HUES6 (cell line): ENCODE results near the gene MUC20.

Experiments used
- H3K27ac ChIP-seq: 2 replicates; pipeline ENCODE4 v1.7.0; 2013; ENCODE audit warnings: low read depth, mild to moderate bottlenecking, low read length, inconsistent platforms
- H3K27me3 ChIP-seq: 2 replicates; pipeline ENCODE4 v1.6.1; 2013; ENCODE audit warnings: low read length; ENCODE audit not compliant: control insufficient read depth, insufficient read depth
- H3K36me3 ChIP-seq: 2 replicates; pipeline ENCODE4 v1.6.1; 2013; ENCODE audit warnings: low read length; ENCODE audit not compliant: control insufficient read depth, insufficient read depth
- H3K4me1 ChIP-seq: 2 replicates; pipeline ENCODE4 v1.6.1; 2013; ENCODE audit warnings: low read length; ENCODE audit not compliant: control insufficient read depth, insufficient read depth
- H3K4me3 ChIP-seq: 2 replicates; pipeline ENCODE4 v1.5.1; 2013; ENCODE audit warnings: low read depth, low read length
- H3K9ac ChIP-seq: one replicate; pipeline ENCODE4 v1.6.1; 2013; ENCODE audit warnings: mild to moderate bottlenecking, low read length
- H3K9me3 ChIP-seq: 2 replicates; pipeline ENCODE4 v1.6.1; 2013; ENCODE audit warnings: low read depth, low read length; ENCODE audit not compliant: control insufficient read depth, insufficient read depth

The MUC20 gene

GRCh38 chr3:195762249-195762585 is 41.4 kb downstream of the MUC20 start:
- Histone ChIP-seq H3K27ac (no peak overlapping the region), H3K9me3 (no peaks in the 10 kb centered on the region; the same call in 1 of the 2 replicates), H3K4me1 (peaks cover 3% of the 10 kb centered on the region; the same call in 1 of the 2 replicates), H3K9ac (no peak overlapping the region), H3K4me3 (no peak overlapping the region), H3K27me3 (no peaks in the 10 kb centered on the region), H3K36me3 (no peaks in the 10 kb centered on the region)

GRCh38 chr3:195762611-195763010 is 41.8 kb downstream of the MUC20 start:
- no peak overlapping the region for H3K9ac ChIP-seq
- no peaks in the 10 kb centered on the region for H3K36me3 ChIP-seq
- H3K4me1 ChIP-seq, result 0 out of 2 replicates have a peak, but pooled peaks cover under 1% of the 10 kb centered on the region
- H3K27me3 ChIP-seq, result no peaks in the 10 kb centered on the region
- H3K4me3 ChIP-seq, result no peak overlapping the region
- no peak overlapping the region for H3K27ac ChIP-seq
- no peaks in the 10 kb centered on the region; the same call in 1 of the 2 replicates for H3K9me3 ChIP-seq

- Histone ChIP-seq H3K9ac (no peak overlapping the region), H3K4me3 (no peak overlapping the region), H3K9me3 (no peaks in the 10 kb centered on the region; the same call in 1 of the 2 replicates), H3K27me3 (no peaks in the 10 kb centered on the region), H3K27ac (no peak overlapping the region), H3K4me1 (no peaks in the 10 kb centered on the region), H3K36me3 (no peaks in the 10 kb centered on the region)
Measured at GRCh38 chr3:195763076-195763830, 42.5 kb downstream of the MUC20 start.

GRCh38 chr3:195763843-195764825 is 43.4 kb downstream of the MUC20 start:
- H3K27me3 ChIP-seq, result no peaks in the 10 kb centered on the region
- no peak overlapping the region for H3K27ac ChIP-seq
- no peak overlapping the region for H3K9ac ChIP-seq
- H3K36me3 ChIP-seq, result no peaks in the 10 kb centered on the region
- no peaks in the 10 kb centered on the region; the same call in 1 of the 2 replicates for H3K9me3 ChIP-seq
- no peaks in the 10 kb centered on the region for H3K4me1 ChIP-seq
- H3K4me3 ChIP-seq, result no peak overlapping the region

GRCh38 chr3:195764961-195765706 is 44.4 kb downstream of the MUC20 start:
- Histone ChIP-seq H3K9me3 (no peaks in the 10 kb centered on the region; the same call in 1 of the 2 replicates), H3K27me3 (no peaks in the 10 kb centered on the region), H3K4me3 (no peak overlapping the region), H3K9ac (no peak overlapping the region), H3K36me3 (no peaks in the 10 kb centered on the region), H3K4me1 (no peaks in the 10 kb centered on the region), H3K27ac (no peak overlapping the region)

- Histone ChIP-seq H3K4me1 (no peaks in the 10 kb centered on the region), H3K27ac (no peak overlapping the region), H3K36me3 (no peaks in the 10 kb centered on the region), H3K27me3 (no peaks in the 10 kb centered on the region), H3K4me3 (no peak overlapping the region), H3K9ac (no peak overlapping the region), H3K9me3 (no peaks in the 10 kb centered on the region; the same call in 1 of the 2 replicates)
Measured at GRCh38 chr3:195766671-195767070, 45.9 kb downstream of the MUC20 start.

- H3K4me1 ChIP-seq, result no peaks in the 10 kb centered on the region
- no peak overlapping the region for H3K4me3 ChIP-seq
- no peaks in the 10 kb centered on the region for H3K27me3 ChIP-seq
- H3K9me3 ChIP-seq, result no peaks in the 10 kb centered on the region; the same call in 1 of the 2 replicates
- no peaks in the 10 kb centered on the region for H3K36me3 ChIP-seq
- no peak overlapping the region for H3K9ac ChIP-seq
- no peak overlapping the region for H3K27ac ChIP-seq
Measured at GRCh38 chr3:195767792-195768191, 47.0 kb downstream of the MUC20 start.

- no peaks in the 10 kb centered on the region for H3K27me3 ChIP-seq
- no peaks in the 10 kb centered on the region for H3K36me3 ChIP-seq
- no peaks in the 10 kb centered on the region; the same call in 1 of the 2 replicates for H3K9me3 ChIP-seq
- H3K4me1 ChIP-seq, result no peaks in the 10 kb centered on the region
- no peak overlapping the region for H3K27ac ChIP-seq
- H3K9ac ChIP-seq, result no peak overlapping the region
- H3K4me3 ChIP-seq, result no peak overlapping the region
Measured at GRCh38 chr3:195768414-195768813, 47.6 kb downstream of the MUC20 start.

- H3K9me3 ChIP-seq, result no peaks in the 10 kb centered on the region; the same call in 1 of the 2 replicates
- H3K36me3 ChIP-seq, result no peaks in the 10 kb centered on the region
- H3K4me1 ChIP-seq, result no peaks in the 10 kb centered on the region
- no peak overlapping the region for H3K9ac ChIP-seq
- no peak overlapping the region for H3K4me3 ChIP-seq
- H3K27ac ChIP-seq, result no peak overlapping the region
- no peaks in the 10 kb centered on the region for H3K27me3 ChIP-seq
Measured at GRCh38 chr3:195768831-195769303, 48.1 kb downstream of the MUC20 start.

GRCh38 chr3:195769551-195769950 is 48.8 kb downstream of the MUC20 start:
- Histone ChIP-seq H3K9me3 (no peaks in the 10 kb centered on the region; the same call in 1 of the 2 replicates), H3K27me3 (no peaks in the 10 kb centered on the region), H3K4me3 (no peak overlapping the region), H3K4me1 (no peaks in the 10 kb centered on the region), H3K9ac (no peak overlapping the region), H3K27ac (no peak overlapping the region), H3K36me3 (no peaks in the 10 kb centered on the region)
